ENCODE measurements around the gene NONO.

DNA sequence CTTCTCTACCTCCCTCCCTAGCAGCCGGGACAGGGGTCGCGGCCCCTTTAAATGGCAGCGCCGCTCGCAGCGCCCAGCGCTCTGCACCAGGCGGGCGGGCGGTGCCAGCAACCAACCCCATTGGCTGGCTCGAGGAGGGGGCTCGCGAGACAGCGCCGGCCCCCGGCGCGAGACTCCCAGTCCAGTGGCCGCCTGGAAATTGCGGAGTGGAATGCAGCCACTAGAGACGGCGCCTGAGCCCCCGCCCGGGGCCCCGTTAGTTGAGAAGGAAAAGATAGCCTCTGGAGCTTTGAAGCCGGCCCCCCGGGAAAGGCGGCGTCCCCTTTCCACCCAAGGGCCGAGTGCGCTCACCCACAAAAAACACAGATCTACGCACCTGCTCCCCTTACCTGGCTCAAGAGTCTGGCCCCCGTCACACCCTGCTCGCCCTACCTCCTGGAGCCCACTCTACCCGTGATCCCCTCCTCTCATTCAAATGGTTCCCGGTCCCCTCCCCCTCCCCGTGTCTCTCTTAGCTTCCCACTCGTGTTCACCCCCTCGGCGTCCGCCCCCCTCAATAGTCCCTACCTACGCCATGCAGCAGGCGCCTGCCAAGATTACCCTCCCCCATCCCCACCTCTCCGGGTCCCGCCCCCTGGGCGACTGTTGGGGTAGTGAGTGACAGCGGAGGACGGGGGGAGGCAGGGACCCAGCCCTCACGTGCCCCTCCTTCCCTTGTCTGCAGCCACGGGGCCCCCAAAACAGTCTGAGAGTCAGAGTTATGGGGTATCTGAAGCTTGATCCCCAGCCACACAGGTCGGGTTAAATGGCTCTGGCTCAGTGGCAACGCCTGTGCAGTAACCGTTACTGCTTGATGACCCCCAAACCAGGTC is 29.1 kb upstream of the NONO start, which contains the start of gene ZMYM3:
- TF ChIP-seq CTCF (IDR thresholded peaks at IDR 0.05) = peak in 1 of 6 experiments; percentile 19
- TF ChIP-seq POLR2A (IDR thresholded peaks at IDR 0.05) = peak in 2 of 4 donors; percentile 44 to 54
